Activated T-cell treated with anti-CD3 and anti-CD28 coated beads, Interleukin-2, amount 50 U/mL, for 1 hour (primary cell): ENCODE data around the gene SKIC2.

ENCODE experiments used
- DNase-seq: peaks from one replicate; pipeline ENCODE4 v3.0.0-alpha.2; 2020

SKIC2 gene

DNA sequence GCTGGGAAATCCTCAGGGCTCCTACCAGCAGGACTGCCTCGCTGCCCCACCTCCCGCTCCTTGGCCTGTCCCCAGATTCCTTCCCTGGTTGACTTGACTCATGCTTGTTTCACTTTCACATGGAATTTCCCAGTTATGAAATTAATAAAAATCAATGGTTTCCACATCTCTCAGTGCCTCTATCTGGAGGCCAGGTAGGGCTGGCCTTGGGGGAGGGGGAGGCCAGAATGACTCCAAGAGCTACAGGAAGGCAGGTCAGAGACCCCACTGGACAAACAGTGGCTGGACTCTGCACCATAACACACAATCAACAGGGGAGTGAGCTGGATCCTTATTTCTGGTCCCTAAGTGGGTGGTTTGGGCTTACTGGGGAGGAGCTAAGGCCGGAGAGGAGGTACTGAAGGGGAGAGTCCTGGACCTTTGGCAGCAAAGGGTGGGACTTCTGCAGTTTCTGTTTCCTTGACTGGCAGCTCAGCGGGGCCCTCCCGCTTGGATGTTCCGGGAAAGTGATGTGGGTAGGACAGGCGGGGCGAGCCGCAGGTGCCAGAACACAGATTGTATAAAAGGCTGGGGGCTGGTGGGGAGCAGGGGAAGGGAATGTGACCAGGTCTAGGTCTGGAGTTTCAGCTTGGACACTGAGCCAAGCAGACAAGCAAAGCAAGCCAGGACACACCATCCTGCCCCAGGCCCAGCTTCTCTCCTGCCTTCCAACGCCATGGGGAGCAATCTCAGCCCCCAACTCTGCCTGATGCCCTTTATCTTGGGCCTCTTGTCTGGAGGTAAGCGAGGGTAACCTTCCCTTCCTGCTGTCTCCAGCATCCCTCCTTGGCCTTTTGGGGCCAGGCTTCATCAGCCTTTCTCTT lies 13.2 kb upstream of the SKIC2 start, which contains the start of gene CFB:
TSS of gene CFB (plus strand) at position 589 of the 863 bp plus-strand sequence. CDS start at position 716, 127 bp downstream.
- no peak for DNase-seq

DNA sequence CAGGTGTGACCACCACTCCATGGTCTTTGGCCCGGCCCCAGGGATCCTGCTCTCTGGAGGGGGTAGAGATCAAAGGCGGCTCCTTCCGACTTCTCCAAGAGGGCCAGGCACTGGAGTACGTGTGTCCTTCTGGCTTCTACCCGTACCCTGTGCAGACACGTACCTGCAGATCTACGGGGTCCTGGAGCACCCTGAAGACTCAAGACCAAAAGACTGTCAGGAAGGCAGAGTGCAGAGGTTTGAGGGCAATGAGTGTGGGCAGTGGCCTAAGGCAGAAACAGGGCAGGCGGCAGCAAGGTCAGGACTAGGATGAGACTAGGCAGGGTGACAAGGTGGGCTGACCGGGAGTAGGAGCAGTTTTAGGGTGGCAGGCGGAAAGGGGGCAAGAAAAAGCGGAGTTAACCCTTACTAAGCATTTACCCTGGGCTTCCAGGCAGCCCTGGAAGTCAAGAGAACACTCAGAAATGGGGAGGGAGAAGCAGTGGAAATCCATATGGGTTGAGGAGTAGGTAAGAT lies 12.5 kb upstream of the SKIC2 start:
- DNase-seq = no peak

DNA sequence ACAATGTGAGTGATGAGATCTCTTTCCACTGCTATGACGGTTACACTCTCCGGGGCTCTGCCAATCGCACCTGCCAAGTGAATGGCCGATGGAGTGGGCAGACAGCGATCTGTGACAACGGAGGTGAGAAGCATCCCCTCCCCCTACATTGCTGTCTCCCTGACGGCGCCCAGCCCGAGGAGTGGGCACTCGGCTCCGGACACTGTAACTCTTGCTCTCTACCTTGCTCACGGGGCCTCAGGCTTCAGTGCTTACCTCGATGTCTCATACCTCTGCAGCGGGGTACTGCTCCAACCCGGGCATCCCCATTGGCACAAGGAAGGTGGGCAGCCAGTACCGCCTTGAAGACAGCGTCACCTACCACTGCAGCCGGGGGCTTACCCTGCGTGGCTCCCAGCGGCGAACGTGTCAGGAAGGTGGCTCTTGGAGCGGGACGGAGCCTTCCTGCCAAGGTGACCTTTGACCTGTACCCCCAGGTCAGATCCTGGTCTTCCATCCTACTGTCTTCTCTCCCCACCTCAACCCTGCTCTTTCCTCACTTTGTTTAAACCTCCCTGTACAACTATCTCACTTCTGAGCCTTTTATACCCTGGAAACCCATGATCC lies 11.8 kb upstream of the SKIC2 start:
- DNase-seq = no peak

GRCh38 chr6:31947864-31948263 lies 11.1 kb upstream of the SKIC2 start:
- no peak for DNase-seq

GRCh38 chr6:31948306-31948705 lies 10.7 kb upstream of the SKIC2 start:
- DNase-seq = no peak

- DNase-seq = no peak
These were observed 10.1 kb upstream of the SKIC2 start for GRCh38 chr6:31948753-31949413.

- DNase-seq = no peak
These were observed 8.9 kb upstream of the SKIC2 start for GRCh38 chr6:31949926-31950548.

DNA sequence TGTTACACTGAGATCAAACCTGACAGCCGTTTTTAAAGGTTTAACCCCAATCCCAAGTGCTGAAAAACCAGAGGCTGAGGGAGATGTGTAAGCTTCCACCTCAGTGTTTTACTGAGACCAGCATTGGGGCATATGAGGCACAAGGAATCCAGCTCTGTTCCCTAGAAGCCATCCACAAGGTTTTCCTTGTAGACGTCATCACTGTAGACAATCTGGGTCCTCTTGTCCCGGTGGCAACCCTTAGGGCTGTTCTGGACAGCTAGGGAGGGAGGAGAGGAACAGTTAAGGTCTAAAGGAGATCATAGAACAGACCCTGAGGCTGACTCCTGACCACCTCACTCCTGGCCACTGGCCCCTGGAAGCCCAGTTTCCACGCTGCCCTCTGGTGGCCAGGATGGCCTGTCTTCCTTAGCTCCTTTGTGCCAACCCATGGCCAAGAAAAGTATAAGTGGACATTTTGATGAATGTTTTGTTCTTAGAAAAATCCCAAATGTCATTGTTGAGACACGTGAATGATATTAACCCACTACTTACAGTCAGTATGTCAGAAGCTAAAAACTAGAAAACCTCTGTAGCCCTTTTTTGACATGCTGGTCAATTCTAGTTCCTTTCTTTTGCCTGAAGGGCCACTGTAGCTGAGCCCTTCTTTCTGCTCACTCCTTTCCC lies 6.7 kb upstream of the SKIC2 start:
- peak; percentile 44 for DNase-seq

GRCh38 chr6:31952890-31953289 lies 6.1 kb upstream of the SKIC2 start:
- no peak for DNase-seq

- DNase-seq = no peak
These were observed 4.5 kb upstream of the SKIC2 start for GRCh38 chr6:31954511-31954910.

- no peak for DNase-seq
These were observed 2.2 kb upstream of the SKIC2 start for GRCh38 chr6:31956796-31957195.

GRCh38 chr6:31958412-31958740 lies 599 bp upstream of the SKIC2 start:
- no peak for DNase-seq

DNA sequence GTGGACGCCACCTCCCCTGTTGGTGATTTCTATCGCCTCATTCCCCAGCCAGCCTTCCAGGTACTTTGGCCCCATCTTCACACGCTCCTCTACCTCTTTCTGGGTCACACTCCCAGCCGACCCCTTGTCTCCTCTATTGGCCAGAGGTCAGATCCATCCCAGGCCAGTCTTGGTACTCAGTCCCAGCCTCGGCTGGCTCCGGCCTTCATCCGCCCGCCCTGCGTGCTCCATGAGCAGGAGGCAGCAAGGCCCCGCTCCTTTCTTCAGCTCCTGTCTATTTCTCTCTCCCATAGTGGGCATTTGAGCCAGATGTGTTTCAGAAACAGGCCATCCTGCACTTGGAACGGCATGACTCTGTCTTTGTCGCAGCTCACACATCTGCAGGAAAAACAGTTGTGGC lies 2.6 kb downstream of the SKIC2 start:
- DNase-seq = no peak

- DNase-seq = no peak
These were observed 4.9 kb downstream of the SKIC2 start for GRCh38 chr6:31963921-31964320.

- DNase-seq = no peak
These were observed 6.7 kb downstream of the SKIC2 start for GRCh38 chr6:31965700-31966099.

DNA sequence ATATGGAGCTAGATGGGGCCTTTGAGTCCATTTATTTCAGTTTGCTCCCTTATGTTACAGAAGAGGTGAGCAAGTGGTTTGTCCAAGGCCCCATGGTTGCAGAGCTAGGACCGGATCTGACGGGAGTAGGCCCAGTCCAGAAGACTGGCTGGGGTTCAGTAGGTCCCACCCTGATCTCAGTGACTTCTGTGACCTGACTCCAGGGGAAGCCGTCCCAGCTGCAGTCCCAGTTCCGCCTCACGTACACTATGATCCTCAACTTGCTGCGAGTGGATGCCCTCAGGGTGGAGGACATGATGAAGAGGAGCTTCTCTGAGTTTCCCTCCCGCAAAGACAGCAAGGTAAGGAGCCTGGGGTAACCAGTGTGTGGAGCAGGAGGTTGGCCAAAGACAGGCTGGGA lies 7.5 kb downstream of the SKIC2 start:
- no peak for DNase-seq

- no peak for DNase-seq
These were observed 8.3 kb downstream of the SKIC2 start for GRCh38 chr6:31966997-31967925.

DNA sequence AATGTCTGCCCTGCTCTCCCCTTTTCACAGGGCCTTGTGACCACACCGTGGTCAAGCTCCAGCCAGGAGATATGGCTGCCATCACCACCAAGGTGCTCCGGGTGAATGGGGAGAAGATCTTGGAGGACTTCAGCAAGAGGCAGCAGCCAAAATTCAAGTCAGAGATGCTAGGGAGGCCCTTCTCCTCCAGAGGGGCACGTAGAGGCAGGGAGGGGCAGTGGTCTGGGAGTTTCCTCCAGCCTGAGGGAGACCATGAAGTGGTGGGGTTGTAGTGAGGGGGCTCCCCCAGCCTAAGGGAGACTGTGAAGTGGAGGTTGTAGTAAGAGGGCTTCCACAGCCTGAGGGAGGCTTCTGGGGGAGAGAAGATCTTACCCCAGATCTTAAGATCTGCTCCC lies 8.9 kb downstream of the SKIC2 start:
- no peak for DNase-seq

- no peak for DNase-seq
These were observed 9.4 kb downstream of the SKIC2 start for GRCh38 chr6:31968326-31968725.

- no peak for DNase-seq
These were observed 10.1 kb downstream of the SKIC2 start for GRCh38 chr6:31968791-31969711.
